Nephron (organoid): ENCODE results near the gene GALNTL6.

Experiments used
- H3K27ac Mint-ChIP-seq, 3 experiments: 2 replicates each; pipeline ENCODE4 v1.8.0; 2020; ENCODE audit warnings: mixed read lengths in 3 of 3, mild to moderate bottlenecking in 2 of 3, moderate library complexity in 1 of 3
- H3K27me3 Mint-ChIP-seq: 2 replicates; pipeline ENCODE4 v1.8.0; 2021; ENCODE audit warnings: low read depth, mild to moderate bottlenecking, moderate library complexity, mixed read lengths
- H3K36me3 Mint-ChIP-seq: 2 replicates; pipeline ENCODE4 v1.8.0; 2020; ENCODE audit warnings: low read depth, mixed read lengths
- H3K4me1 Mint-ChIP-seq: 2 replicates; pipeline ENCODE4 v1.8.0; 2020; ENCODE audit warnings: mixed read lengths
- H3K4me3 Mint-ChIP-seq, 3 experiments: 2 replicates each; pipeline ENCODE4 v1.8.0; 2020; ENCODE audit warnings: mild to moderate bottlenecking in 3 of 3, mixed read lengths in 3 of 3, moderate library complexity in 2 of 3
- H3K9me3 Mint-ChIP-seq: 2 replicates; pipeline ENCODE4 v1.8.0; 2020; ENCODE audit warnings: mixed read lengths
- CTCF ChIP-seq, 3 experiments: fragments of 200-600 bp; sonication (generic); IDR thresholded peaks; one replicate each; pipeline ENCODE4 v1.5.0; 2021; ENCODE audit warnings: antibody characterized with exemption in 3 of 3; ENCODE audit not compliant: unreplicated experiment in 3 of 3

The GALNTL6 gene

DNA sequence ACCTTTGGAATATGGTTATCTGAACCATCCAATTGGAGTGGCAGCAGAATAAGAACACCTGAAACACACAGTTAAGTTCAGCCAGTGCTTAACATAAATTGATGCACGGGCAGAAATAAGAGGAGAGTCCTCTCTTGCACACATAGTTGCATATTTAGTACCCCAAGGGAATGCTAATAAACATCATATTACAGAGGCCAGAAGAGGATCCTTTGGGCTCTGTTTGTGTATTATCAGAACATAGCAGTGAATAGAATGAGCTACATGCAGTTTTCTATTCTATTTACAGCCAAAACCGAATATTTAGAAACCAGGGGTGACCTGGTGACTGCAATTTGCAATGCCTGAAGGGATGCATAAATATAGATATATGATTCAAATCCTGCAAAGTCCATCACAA is 1054.6 kb downstream of the GALNTL6 start:
- H3K9me3 Mint-ChIP-seq, result no peaks in the 10 kb centered on the region
- no peak overlapping the region for H3K27ac Mint-ChIP-seq
- no peaks in the 10 kb centered on the region for H3K4me1 Mint-ChIP-seq
- no peaks in the 10 kb centered on the region for H3K27me3 Mint-ChIP-seq
- H3K36me3 Mint-ChIP-seq, result no peaks in the 10 kb centered on the region
- no peak for TF ChIP-seq CTCF (IDR thresholded peaks at IDR 0.05; ENCODE audit: unreplicated experiment in 3 of 3)
- H3K4me3 Mint-ChIP-seq, result no peak overlapping the region

DNA sequence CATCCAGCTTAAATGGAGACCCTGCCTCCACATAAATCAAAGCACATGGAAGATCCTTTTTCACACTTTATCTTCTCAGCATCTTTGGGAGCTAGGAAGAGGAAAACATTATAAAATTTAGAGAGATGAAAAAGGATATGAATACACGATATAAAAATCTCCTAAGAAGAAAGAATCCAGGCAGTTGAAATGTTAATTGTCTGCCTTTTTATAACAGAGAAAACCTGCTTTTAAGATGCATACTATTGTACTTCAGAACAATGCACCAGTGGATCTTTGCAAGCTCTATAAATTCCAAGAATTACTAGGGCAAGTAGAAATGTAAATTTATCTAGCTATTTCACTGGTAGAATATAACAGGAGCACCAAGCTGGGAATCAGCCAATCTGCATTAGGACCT is 1055.1 kb downstream of the GALNTL6 start:
- no peaks in the 10 kb centered on the region for H3K27me3 Mint-ChIP-seq
- TF ChIP-seq CTCF (IDR thresholded peaks at IDR 0.05; ENCODE audit: unreplicated experiment in 3 of 3), result no peak
- no peak overlapping the region for H3K4me3 Mint-ChIP-seq
- H3K27ac Mint-ChIP-seq, result no peak overlapping the region
- H3K4me1 Mint-ChIP-seq, result no peaks in the 10 kb centered on the region
- no peaks in the 10 kb centered on the region for H3K36me3 Mint-ChIP-seq
- H3K9me3 Mint-ChIP-seq, result no peaks in the 10 kb centered on the region

- Mint-ChIP-seq H3K36me3 (no peaks in the 10 kb centered on the region), H3K9me3 (no peaks in the 10 kb centered on the region), H3K4me1 (no peaks in the 10 kb centered on the region), H3K27me3 (no peaks in the 10 kb centered on the region), H3K27ac (no peak overlapping the region), H3K4me3 (no peak overlapping the region)
- no peak for TF ChIP-seq CTCF (IDR thresholded peaks at IDR 0.05; ENCODE audit: unreplicated experiment in 3 of 3)
These were observed 1056.5 kb downstream of the GALNTL6 start for GRCh38 chr4:172869621-172870268.

- Mint-ChIP-seq H3K9me3 (no peaks in the 10 kb centered on the region), H3K27ac (no peak overlapping the region), H3K4me1 (no peaks in the 10 kb centered on the region), H3K4me3 (no peak overlapping the region), H3K36me3 (no peaks in the 10 kb centered on the region), H3K27me3 (no peaks in the 10 kb centered on the region)
- TF ChIP-seq CTCF (IDR thresholded peaks at IDR 0.05; ENCODE audit: unreplicated experiment in 3 of 3), result no peak
These were observed 1058.2 kb downstream of the GALNTL6 start for GRCh38 chr4:172871381-172871780.

DNA sequence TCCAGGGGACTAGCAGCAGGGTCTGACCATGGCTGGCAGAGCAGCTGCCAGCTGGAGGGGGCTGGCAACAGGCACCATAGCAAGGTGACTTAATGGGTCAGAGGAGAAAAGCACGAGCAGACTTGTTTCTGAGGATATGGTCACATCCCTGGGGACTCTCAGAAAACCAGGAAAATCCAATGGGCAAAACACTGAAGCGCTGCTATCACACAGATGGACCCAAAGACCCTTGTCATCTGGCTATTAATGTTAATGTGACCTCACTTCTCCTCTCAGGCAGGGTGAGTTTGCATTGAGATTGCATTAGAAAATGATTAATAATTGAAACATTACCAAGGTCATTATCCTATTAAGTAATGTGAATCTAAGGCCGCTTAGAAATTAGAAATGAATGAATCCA is 1061.7 kb downstream of the GALNTL6 start:
- no peak overlapping the region for H3K4me3 Mint-ChIP-seq
- H3K27ac Mint-ChIP-seq, result no peak overlapping the region
- peaks cover 2% of the 10 kb centered on the region for H3K9me3 Mint-ChIP-seq
- no peaks in the 10 kb centered on the region for H3K4me1 Mint-ChIP-seq
- no peaks in the 10 kb centered on the region for H3K36me3 Mint-ChIP-seq
- H3K27me3 Mint-ChIP-seq, result no peaks in the 10 kb centered on the region
- no peak for TF ChIP-seq CTCF (IDR thresholded peaks at IDR 0.05; ENCODE audit: unreplicated experiment in 3 of 3)

- H3K27ac Mint-ChIP-seq, result no peak overlapping the region
- H3K36me3 Mint-ChIP-seq, result no peaks in the 10 kb centered on the region
- TF ChIP-seq CTCF (IDR thresholded peaks at IDR 0.05; ENCODE audit: unreplicated experiment in 3 of 3), result no peak
- H3K27me3 Mint-ChIP-seq, result no peaks in the 10 kb centered on the region
- no peak overlapping the region for H3K4me3 Mint-ChIP-seq
- H3K4me1 Mint-ChIP-seq, result no peaks in the 10 kb centered on the region
- peaks cover 2% of the 10 kb centered on the region for H3K9me3 Mint-ChIP-seq
These were observed 1063.2 kb downstream of the GALNTL6 start for GRCh38 chr4:172876394-172876793.
